NCI-H446 treated with DMSO at 0.1 percent for 48 hours (cell line): ENCODE results near the gene MMP11.

ENCODE experiments used
- DNase-seq: peaks from one replicate; lab custom pipeline; 2025; lab: John Stamatoyannopoulos, UW

Gene MMP11

DNA sequence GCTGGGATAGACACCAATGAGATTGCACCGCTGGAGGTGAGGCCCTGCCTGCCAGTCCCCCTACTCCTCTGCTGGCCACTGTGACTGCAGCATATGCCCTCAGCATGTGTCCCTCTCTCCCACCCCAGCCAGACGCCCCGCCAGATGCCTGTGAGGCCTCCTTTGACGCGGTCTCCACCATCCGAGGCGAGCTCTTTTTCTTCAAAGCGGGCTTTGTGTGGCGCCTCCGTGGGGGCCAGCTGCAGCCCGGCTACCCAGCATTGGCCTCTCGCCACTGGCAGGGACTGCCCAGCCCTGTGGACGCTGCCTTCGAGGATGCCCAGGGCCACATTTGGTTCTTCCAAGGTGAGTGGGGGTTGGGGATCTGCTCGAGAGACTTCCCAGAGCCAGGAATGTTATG, 8.4 kb downstream of the MMP11 start:
- DNase-seq: no peak

- DNase-seq: no peak
These were observed 9.0 kb downstream of the MMP11 start for GRCh38 chr22:23781511-23782183.

DNA sequence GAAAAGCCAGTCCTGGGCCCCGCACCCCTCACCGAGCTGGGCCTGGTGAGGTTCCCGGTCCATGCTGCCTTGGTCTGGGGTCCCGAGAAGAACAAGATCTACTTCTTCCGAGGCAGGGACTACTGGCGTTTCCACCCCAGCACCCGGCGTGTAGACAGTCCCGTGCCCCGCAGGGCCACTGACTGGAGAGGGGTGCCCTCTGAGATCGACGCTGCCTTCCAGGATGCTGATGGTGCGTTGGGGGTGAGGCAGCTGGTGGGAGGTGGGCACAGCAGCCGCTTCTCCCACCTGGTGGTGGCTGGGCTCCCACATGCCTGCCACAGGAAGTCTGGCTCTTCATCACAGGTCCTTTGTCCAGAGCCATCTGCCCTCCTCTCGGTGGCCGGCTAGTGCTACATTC, 9.6 kb downstream of the MMP11 start:
- no peak for DNase-seq

DNA sequence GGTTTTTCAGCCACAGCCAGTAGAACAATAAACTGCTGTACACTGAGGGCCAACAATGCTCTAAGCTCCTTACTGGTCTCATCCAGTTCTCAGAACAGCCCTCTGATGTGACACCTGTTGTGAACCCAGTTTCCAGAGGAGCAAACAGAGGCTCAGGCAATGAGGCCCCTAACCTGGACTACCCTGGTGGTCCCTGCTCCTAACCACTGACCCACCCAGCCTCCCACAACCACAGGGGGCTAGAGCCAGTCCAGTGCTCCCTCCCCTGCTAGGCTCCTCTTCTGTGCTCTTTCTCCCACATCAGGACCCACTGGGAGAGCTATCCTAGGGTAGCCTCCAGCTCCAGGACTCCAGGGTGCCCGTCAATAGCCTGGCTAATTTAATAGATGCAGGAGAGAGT, 10.1 kb downstream of the MMP11 start:
- no peak for DNase-seq

GRCh38 chr22:23783265-23784150, 10.9 kb downstream of the MMP11 start:
- no peak for DNase-seq

GRCh38 chr22:23784215-23784732, 11.6 kb downstream of the MMP11 start:
- no peak for DNase-seq

DNA sequence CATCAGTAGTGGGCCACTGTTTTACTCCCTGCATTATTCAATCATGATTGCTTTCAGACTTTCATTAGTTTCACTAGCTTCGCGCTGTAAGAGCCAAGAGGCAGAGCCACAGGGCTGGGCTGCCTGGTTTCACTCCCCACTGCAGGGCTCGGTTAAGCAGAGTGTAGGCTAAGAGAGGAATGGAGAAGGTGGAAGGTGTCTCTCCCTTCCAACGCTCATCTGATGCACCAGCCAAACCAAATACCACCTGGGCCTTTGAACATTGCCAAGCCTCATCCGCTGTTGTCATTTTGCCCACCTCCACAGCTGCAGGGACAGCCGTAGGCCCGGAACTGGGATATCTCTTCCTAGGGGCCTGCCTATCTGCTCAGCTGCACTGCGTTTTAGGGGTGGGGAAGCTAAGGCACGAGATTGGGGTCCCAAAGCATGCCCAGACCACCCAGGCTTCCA, 13.6 kb downstream of the MMP11 start:
- DNase-seq: no peak

DNA sequence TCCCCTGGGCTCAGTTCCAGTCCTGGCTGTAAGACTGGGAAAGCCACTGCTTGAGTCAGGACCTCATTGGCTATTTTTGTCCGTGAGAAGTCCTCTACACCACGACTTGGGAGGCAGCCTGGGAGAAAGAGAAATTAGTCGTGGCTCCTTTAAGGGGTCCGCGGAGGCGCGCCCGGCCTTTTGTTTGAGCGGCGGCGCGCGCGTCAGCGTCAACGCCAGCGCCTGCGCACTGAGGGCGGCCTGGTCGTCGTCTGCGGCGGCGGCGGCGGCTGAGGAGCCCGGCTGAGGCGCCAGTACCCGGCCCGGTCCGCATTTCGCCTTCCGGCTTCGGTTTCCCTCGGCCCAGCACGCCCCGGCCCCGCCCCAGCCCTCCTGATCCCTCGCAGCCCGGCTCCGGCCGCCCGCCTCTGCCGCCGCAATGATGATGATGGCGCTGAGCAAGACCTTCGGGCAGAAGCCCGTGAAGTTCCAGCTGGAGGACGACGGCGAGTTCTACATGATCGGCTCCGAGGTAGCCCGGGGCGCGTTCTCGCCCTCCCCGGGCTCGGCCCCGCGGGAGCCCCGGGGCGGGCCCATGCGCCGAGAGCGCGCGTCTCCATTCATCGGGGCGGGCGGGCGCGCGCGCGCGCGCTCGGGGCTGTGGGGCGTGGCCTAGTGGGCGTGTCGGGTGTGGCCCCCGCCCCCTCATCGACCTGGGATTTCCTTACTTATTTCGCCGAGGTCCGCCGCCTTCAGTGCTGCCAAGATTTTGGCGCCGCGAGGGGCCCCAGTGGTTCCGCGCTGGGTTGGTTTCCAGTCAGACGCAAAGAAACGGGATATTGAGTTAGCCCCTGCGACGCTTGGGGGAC, 14.3 kb downstream of the MMP11 start, which contains the start of gene SMARCB1:
SMARCB1 (plus strand) TSS at position 215 of the 848 bp plus-strand sequence; CDS start at position 419, 204 bp downstream.
- DNase-seq: peak; percentile 67

DNA sequence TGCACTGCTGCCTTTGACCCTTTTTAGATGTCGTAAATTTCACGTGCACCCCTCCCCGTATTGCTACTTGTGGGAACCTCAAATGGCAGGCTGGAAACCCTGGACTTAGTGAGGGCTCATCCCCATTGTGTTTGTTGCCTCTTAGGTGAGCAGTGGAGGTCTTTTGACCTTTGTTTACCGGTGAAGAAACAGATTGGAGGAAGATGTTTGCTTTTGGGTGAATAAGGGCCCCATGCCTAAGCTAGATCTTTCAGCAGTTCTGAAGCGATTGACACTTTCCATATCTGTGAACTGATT, 14.9 kb downstream of the MMP11 start:
- DNase-seq: no peak

DNA sequence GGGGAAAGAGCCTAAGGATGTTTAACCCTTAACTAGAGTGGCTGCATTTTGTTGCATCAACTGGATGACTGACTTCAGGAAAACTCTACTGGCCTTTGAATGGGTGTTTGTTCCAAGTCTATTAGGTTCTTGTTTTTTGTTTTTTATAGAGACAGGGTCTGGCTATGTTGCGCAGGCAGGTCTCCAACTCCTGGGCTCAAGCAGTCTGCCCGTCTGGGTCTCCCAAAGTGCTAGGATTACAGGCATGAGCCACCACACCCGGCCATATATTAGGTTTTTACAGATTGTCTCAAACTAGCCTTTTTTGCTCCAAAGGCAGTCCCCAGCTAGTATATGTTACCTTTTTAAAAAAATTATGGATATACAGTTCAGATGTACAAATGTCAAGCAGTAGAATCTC, 15.3 kb downstream of the MMP11 start:
- no peak for DNase-seq

- no peak for DNase-seq
These were observed 16.5 kb downstream of the MMP11 start for GRCh38 chr22:23789121-23789520.

GRCh38 chr22:23789638-23790037, 17.0 kb downstream of the MMP11 start:
- DNase-seq: no peak

DNA sequence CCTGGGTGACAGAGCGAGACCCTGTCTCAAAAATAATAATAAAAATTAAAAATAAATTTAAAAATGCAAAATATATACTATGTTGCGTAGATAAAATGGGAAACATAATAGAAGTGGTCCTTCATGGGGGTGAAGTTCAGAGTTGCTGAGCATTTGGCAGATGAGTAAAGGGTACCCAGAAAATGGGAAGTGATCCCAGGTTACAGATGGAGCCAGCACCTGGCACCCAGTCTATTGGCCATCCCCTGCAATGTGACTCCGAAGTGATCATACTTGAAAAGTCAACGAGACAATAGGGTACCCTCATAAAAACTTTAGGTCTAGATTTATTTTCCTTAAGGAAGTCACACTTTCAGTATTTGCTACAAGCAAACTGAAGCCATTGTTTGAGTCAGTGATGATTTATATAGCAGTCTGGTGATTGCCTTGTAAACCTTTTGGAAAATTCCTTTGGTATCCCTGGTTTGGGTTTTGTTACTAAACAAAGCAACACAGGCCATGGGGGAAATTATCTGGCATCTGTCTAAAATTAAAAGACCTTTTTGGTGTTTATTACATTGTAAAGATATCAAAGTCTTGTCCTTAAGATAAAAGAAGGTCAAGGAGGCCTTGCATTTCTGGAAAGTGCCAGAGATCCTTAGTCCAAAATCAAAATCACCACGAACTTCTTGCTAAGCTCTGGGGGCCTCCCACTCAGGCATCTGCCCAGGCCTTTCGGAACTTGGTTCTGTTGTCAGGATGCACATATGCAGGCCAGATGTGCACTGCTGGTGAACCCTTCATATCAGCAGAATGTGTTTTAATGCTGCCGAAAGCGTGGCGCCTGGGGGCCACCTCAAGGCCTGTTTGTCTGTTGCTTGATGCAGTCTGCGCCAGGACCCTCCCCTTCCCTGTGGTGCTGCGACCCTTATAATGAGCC, 18.4 kb downstream of the MMP11 start:
- DNase-seq: no peak

DNA sequence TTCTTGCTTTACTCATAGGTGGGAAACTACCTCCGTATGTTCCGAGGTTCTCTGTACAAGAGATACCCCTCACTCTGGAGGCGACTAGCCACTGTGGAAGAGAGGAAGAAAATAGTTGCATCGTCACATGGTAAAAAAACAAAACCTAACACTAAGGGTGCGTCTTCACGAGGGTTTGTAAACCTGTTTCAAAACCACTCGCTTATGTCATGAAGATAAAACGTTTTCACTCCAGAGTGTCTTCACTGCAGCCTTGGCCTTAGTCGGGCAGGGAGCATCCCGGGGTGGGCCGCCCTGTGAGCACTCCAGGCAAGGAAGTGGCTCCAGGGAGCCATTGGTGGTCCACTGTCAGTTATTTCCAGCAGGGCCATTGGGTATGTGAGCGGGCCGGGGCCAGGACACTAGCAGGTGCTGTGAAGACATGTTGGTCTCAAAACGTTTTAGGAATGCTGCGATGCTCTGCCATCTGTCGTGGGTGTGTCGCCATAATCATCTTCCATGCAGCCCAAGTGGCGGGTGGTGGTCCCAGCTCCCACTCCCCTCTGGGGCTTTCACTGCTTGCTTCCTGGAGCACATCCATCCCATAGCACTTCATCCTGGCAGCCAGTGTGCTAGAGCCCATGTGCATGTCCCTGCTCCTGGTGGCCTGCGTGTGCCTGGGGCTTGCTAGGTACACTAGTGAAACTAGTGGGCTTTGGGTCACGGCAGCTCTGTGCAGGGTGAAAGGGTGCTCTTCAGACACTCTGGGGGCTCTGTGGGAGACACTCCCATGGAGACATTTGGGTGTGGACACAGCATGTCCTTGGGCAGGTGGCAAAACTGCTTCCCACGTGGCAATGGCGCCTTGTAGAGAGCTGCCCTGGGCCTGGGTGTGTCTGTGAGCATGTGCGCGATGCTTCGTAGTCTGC, 19.3 kb downstream of the MMP11 start:
- DNase-seq: no peak

DNA sequence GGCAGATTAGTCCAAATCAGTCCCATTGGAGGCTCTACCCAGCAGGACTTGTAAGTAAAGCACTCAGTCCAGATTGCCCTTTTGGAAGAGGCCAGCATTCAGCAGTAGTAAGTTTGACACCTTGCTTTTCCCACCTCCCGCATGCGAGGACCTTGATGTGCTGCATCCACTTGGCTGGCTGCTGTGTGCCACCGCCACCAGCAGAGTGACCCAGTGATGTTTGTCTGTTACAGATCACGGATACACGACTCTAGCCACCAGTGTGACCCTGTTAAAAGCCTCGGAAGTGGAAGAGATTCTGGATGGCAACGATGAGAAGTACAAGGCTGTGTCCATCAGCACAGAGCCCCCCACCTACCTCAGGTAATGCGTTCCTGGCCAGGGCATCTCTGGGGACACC, 20.7 kb downstream of the MMP11 start:
- no peak for DNase-seq

- no peak for DNase-seq
These were observed 23.8 kb downstream of the MMP11 start for GRCh38 chr22:23796461-23796860.

GRCh38 chr22:23800297-23801237, 27.9 kb downstream of the MMP11 start:
- DNase-seq: no peak

GRCh38 chr22:23801238-23801821, 28.7 kb downstream of the MMP11 start:
- no peak for DNase-seq
